ENCODE data around the gene SLIT3.

DNA sequence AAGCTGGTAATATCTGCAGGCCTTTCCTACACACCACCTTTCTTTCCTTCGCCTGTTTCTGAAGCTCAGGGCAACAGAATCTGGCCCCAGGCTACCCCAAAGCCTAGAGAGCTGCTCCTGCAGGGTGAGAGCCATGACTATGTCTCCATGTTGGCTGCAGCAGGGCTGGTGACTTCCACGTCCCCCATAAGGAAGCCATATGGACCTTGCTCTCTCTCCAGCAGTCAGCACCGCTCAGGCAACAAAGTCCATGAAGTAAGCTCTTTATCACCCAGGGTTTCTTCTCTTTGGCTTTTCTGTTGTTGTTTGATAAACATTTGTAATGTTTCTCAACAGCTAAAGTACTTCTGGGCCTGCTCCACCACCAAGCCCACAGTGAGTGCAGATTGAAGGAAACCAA, 125.2 kb downstream of the SLIT3 start:
- TF ChIP-seq, protein P1, sequence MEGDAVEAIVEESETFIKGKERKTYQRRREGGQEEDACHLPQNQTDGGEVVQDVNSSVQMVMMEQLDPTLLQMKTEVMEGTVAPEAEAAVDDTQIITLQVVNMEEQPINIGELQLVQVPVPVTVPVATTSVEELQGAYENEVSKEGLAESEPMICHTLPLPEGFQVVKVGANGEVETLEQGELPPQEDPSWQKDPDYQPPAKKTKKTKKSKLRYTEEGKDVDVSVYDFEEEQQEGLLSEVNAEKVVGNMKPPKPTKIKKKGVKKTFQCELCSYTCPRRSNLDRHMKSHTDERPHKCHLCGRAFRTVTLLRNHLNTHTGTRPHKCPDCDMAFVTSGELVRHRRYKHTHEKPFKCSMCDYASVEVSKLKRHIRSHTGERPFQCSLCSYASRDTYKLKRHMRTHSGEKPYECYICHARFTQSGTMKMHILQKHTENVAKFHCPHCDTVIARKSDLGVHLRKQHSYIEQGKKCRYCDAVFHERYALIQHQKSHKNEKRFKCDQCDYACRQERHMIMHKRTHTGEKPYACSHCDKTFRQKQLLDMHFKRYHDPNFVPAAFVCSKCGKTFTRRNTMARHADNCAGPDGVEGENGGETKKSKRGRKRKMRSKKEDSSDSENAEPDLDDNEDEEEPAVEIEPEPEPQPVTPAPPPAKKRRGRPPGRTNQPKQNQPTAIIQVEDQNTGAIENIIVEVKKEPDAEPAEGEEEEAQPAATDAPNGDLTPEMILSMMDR (conservative IDR thresholded peaks at IDR 0.05; ENCODE audit: low read depth, low read length): no peak
- TF ChIP-seq EZH2 (IDR thresholded peaks at IDR 0.05; ENCODE audit: low read length, unreplicated experiment) (no peak), EZH2phosphoT487 (IDR thresholded peaks at IDR 0.05; ENCODE audit: borderline replicate concordance, low read length) (no peak)

Data from PC-3 (cell line).